Stomach (tissue), 4 donors: ENCODE measurements around the gene PIN4.

Experiments used
- CTCF ChIP-seq, 7 experiments: fragments of 450-650 bp in 4 of 7; fragments of 200-600 bp in 3 of 7; sonication (generic) in 3 of 7; IDR thresholded peaks; one replicate each; pipeline ENCODE4 v1.5.1; 2016 to 2019; ENCODE audit warnings: antibody characterized with exemption in 7 of 7, control low read depth in 2 of 7, mild to moderate bottlenecking in 1 of 7
- EP300 ChIP-seq: sonication (generic); formaldehyde crosslinking; IDR thresholded peaks from one replicate; pipeline ENCODE4 v1.6.1; 2017; ENCODE audit warnings: antibody characterized with exemption

- TF ChIP-seq CTCF (IDR thresholded peaks at IDR 0.05) (no peak), EP300 (no peak)
Observed at GRCh38 chrX:72203421-72203820, 21.9 kb downstream of the PIN4 start.
